ENCODE results near the gene ATP13A2.

DNA sequence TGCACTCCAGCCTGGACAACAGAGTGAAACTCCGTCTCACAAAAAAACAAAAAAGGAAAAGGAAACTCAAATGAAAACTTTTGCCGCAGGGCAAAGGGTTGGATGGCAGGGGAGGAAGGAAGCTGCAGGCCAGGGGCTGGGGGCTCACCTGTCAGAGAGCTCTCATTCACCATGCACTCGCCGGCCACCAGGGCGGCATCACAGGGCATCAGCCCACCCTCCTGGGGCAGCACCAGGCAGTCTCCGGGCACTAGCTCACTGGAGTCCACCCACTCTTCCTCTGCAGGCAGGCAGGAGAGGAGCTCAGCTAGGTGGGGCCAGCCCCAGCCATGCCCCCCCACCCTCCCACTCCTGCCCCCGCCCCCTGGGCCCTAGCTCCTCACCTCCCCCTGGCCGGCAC, 11.9 kb downstream of the ATP13A2 start:
- TF ChIP-seq, protein P1, sequence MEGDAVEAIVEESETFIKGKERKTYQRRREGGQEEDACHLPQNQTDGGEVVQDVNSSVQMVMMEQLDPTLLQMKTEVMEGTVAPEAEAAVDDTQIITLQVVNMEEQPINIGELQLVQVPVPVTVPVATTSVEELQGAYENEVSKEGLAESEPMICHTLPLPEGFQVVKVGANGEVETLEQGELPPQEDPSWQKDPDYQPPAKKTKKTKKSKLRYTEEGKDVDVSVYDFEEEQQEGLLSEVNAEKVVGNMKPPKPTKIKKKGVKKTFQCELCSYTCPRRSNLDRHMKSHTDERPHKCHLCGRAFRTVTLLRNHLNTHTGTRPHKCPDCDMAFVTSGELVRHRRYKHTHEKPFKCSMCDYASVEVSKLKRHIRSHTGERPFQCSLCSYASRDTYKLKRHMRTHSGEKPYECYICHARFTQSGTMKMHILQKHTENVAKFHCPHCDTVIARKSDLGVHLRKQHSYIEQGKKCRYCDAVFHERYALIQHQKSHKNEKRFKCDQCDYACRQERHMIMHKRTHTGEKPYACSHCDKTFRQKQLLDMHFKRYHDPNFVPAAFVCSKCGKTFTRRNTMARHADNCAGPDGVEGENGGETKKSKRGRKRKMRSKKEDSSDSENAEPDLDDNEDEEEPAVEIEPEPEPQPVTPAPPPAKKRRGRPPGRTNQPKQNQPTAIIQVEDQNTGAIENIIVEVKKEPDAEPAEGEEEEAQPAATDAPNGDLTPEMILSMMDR (IDR thresholded peaks at IDR 0.05): no peak
- TF ChIP-seq POLR2A (IDR thresholded peaks at IDR 0.05): no peak
